ENCODE measurements around the gene AMBP.

Gene AMBP

GRCh38 chr9:114031948-114032840 lies 45.9 kb downstream of the AMBP start:
- H2AFZ ChIP-seq (ENCODE audit: low read length), result no peak overlapping the region
- TF ChIP-seq EZH2 (optimal IDR thresholded peaks at IDR 0.05; ENCODE audit: low read depth, low read length) (no peak), CTCF (IDR thresholded peaks at IDR 0.05; ENCODE audit: low read length) (no peak), EZH2phosphoT487 (IDR thresholded peaks at IDR 0.05; ENCODE audit: low read length) (no peak)
- H3K4me3 ChIP-seq (ENCODE audit: low read length), result no peak overlapping the region
- no peak overlapping the region for H3K27ac ChIP-seq (ENCODE audit: low read length)
- H4K20me1 ChIP-seq (ENCODE audit: insufficient read depth, low read length), result no peaks in the 10 kb centered on the region
- H3K4me2 ChIP-seq (ENCODE audit: low read depth, low read length), result no peak overlapping the region
- no peaks in the 10 kb centered on the region for H3K9me3 ChIP-seq (replicated peaks; ENCODE audit: insufficient read depth, low read length)
- no peaks in the 10 kb centered on the region for H3K79me2 ChIP-seq (ENCODE audit: low read length)
- DNase-seq, result no peak
- no peaks in the 10 kb centered on the region for H3K4me1 ChIP-seq (ENCODE audit: low read length)
- no peaks in the 10 kb centered on the region for H3K27me3 ChIP-seq (replicated peaks; ENCODE audit: insufficient read depth, low read length)
- no peaks in the 10 kb centered on the region for H3K9me2 ChIP-seq (replicated peaks; ENCODE audit: insufficient read depth, low read length)
- no peaks in the 10 kb centered on the region for H3F3A ChIP-seq (ENCODE audit: insufficient read depth, low read length)
- H3K9ac ChIP-seq (ENCODE audit: low read length), result no peak overlapping the region
- H3K36me3 ChIP-seq (replicated peaks; ENCODE audit: insufficient read depth, low read length), result no peaks in the 10 kb centered on the region

GRCh38 chr9:114031037-114031630 lies 47.0 kb downstream of the AMBP start:
- Histone ChIP-seq H4K20me1 (ENCODE audit: insufficient read depth, low read length) (no peaks in the 10 kb centered on the region), H3K27ac (ENCODE audit: low read length) (no peak overlapping the region), H3K4me1 (ENCODE audit: low read length) (no peaks in the 10 kb centered on the region), H3K9me3 (replicated peaks; ENCODE audit: insufficient read depth, low read length) (no peaks in the 10 kb centered on the region), H3K4me3 (ENCODE audit: low read length) (no peak overlapping the region), H3F3A (ENCODE audit: insufficient read depth, low read length) (no peaks in the 10 kb centered on the region), H2AFZ (ENCODE audit: low read length) (no peak overlapping the region), H3K36me3 (replicated peaks; ENCODE audit: insufficient read depth, low read length) (no peaks in the 10 kb centered on the region), H3K79me2 (ENCODE audit: low read length) (no peaks in the 10 kb centered on the region), H3K4me2 (ENCODE audit: low read depth, low read length) (no peak overlapping the region), H3K27me3 (replicated peaks; ENCODE audit: insufficient read depth, low read length) (no peaks in the 10 kb centered on the region), H3K9ac (ENCODE audit: low read length) (no peak overlapping the region), H3K9me2 (replicated peaks; ENCODE audit: insufficient read depth, low read length) (no peaks in the 10 kb centered on the region)
- TF ChIP-seq EZH2 (optimal IDR thresholded peaks at IDR 0.05; ENCODE audit: low read depth, low read length), result no peak
- TF ChIP-seq EZH2phosphoT487 (IDR thresholded peaks at IDR 0.05; ENCODE audit: low read length), result no peak
- TF ChIP-seq CTCF (IDR thresholded peaks at IDR 0.05; ENCODE audit: low read length), result no peak
- no peak for DNase-seq

- no peaks in the 10 kb centered on the region for H4K20me1 ChIP-seq (ENCODE audit: insufficient read depth, low read length)
- H3K36me3 ChIP-seq (replicated peaks; ENCODE audit: insufficient read depth, low read length), result no peaks in the 10 kb centered on the region
- no peak overlapping the region for H3K27ac ChIP-seq (ENCODE audit: low read length)
- no peaks in the 10 kb centered on the region for H3K9me3 ChIP-seq (replicated peaks; ENCODE audit: insufficient read depth, low read length)
- H3K9ac ChIP-seq (ENCODE audit: low read length), result no peak overlapping the region
- DNase-seq, result no peak
- no peaks in the 10 kb centered on the region for H3K79me2 ChIP-seq (ENCODE audit: low read length)
- H3K4me2 ChIP-seq (ENCODE audit: low read depth, low read length), result no peak overlapping the region
- H3K9me2 ChIP-seq (replicated peaks; ENCODE audit: insufficient read depth, low read length), result no peaks in the 10 kb centered on the region
- no peaks in the 10 kb centered on the region for H3K4me1 ChIP-seq (ENCODE audit: low read length)
- H3F3A ChIP-seq (ENCODE audit: insufficient read depth, low read length), result no peaks in the 10 kb centered on the region
- no peak overlapping the region for H3K4me3 ChIP-seq (ENCODE audit: low read length)
- no peak for TF ChIP-seq CTCF (IDR thresholded peaks at IDR 0.05; ENCODE audit: low read length)
- TF ChIP-seq EZH2 (optimal IDR thresholded peaks at IDR 0.05; ENCODE audit: low read depth, low read length), result no peak
- no peak for TF ChIP-seq EZH2phosphoT487 (IDR thresholded peaks at IDR 0.05; ENCODE audit: low read length)
- H2AFZ ChIP-seq (ENCODE audit: low read length), result no peak overlapping the region
- no peaks in the 10 kb centered on the region for H3K27me3 ChIP-seq (replicated peaks; ENCODE audit: insufficient read depth, low read length)
Observed at GRCh38 chr9:114030364-114030763, 47.7 kb downstream of the AMBP start.

Measured in MM.1S (cell line).